Right kidney (tissue), 1 donor: ENCODE measurements around the gene PLEKHH1.
"Not testable (repeated sequence)": the region's sequence is repeated elsewhere in the genome, so short reads cannot be mapped to it uniquely, and the experiment has no call there.

Experiments
- DNase-seq: peaks from one replicate; pipeline ENCODE4 v3.0.0-alpha.2; 2016

Gene PLEKHH1

DNA sequence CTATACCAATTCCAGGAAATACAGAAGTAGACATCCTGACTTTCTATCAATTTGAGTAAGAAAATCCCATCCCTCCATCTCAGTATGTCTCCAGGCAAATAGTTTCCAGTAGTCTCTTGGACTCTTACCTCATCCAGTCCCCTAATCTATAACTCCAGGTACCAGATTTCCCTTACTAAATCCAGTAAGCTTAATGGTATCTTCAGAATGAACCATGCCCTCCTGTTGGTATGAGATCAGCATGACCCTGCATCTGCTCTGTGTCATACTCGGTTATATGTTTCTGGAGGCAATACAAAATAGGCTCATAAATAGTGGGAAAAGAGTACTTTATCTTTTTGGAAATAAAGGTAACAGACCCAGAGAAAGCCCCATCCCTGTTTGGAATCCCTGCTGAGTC lies 48.6 kb downstream of the PLEKHH1 start:
- no peak for DNase-seq

DNA sequence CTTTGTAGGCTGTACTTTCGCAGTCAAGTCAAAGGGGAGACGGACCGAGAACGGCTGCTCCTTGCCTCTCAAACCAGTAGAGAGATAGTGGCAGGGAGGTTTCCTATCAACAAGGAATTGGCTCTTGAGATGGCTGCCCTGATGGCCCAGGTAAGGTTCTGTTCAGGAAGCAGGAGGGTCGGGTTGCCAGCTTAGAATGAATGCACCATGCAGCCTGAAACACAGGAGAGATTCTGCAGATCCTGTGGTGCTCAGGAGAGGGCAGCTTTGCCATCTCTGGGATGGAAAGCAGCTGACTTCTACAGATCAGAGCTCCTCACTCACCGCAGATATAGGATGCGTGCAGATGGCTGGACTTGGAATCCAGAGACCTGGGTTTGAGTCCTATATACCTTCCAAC lies 49.0 kb downstream of the PLEKHH1 start:
- DNase-seq, result no peak

DNA sequence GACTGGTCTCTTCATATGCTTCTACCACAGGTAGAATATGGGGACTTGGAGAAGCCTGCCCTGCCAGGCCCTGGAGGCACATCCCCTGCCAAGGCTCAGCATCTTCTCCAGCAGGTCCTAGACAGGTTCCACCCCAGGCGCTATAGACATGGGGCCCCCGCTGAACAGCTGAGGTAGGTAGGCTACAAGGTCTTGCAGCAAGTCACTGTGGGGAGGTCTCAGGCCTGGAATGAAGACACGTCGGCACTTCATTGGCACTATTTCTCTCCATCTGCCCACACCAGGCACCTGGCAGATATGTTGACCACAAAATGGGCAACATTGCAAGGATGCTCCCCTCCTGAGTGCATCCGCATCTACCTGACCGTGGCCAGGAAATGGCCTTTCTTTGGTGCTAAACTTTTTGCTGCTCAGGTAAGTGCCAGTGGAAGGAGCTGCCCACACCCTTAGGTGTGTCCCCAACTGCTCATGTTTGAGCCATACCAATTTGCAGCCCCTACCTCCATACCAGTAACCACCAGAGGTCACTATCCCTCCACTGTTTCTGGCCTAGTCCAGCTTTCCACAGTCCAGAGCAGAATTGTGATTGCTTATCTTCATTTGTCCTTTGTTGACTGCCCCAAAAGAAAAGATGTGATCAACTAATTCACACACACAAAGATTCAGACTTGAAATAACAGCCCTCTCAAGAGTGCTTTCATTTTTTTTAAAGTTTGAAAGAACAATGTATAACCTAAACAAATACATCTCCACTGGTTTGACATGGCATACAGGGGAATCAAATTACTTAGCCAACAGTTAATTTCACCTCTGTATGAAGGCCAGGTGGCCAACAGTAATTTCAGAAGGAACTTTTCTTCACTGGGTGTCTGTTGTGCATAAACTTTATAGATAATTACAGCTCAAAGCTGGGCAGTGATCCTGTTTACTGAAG lies 50.9 kb downstream of the PLEKHH1 start:
- DNase-seq, result no peak

DNA sequence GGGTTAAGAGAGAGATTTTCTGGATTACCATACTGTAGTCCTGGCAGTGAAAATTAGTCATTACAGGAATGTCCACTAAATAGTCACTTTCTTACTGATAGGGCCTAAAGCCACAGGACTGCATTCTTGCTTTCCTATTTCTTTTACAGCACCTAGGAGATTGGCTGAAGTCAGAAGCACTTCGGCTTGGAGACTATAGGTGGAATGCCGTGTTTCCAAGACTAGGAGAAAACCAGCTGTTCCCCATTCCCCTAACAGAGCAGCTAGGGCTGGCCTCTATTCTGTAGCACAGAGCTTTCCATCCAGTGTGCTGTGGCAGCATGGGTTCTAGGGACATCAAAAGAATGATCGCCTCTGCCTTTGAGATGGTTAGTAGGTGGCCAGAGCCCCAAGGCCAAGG lies 51.9 kb downstream of the PLEKHH1 start:
- no peak for DNase-seq

DNA sequence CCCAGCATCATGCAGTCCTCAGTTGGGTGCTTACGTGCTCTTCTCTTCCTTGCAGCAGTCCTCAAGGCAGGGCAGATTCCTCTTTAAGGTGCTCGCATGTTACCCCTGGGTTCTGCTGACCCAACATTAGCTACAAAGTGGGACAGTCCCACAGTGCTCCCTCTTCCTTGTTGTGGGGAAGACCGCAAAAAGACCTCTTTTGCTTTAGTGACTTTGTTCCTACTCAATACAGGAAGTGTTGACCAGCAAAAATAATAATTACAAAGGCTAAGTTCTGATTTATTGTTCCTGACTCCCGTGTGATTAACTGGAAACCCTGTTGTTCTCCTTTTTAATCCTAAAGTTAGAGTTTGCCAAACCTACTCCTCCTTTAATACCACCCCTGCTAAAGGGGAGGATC lies 53.3 kb downstream of the PLEKHH1 start:
- DNase-seq, result no peak

DNA sequence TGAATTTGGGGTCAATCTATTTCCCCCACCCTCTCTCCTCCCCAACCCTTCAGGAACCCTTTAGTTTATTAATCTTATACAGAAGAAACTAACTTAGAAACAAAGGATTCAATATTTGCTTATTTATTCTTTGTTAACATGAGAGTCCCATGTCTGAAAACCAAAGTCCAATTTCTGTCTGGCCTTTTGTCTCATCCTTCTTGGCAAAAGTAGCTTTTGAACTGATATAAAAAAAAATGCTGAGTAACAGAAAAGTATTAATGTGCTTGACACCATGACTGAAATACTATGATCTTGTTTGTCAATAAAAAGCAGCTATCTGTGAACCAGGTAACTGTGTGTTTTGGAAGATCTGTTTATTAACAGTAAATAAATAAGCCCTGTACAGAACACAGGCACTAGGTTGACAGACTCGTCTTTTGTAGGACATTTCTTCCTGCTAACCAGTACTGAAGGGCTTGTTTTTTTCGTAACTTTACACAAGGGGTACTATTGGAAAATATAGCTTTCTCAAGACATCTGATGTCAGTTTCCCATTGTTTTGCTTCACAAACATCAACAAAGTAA lies 56.2 kb downstream of the PLEKHH1 start:
- DNase-seq, result no peak

DNA sequence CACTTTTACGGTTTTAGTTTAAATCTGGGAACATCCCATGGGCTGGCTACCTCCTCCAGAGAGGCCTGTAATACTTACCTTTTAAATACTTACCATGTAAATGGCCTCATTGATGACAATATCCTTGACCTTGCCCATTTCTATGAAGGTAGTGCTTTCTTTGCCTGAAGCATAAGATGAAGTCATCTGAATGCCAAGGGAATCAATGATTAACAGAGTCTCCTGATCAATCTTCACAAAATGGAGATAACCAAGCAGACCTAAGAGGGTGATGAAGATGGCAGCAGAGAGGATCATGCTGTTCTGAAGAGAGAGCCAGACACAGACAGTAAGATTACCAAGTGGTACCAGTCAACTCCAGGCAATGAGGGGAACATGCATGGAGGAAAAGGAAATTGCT lies 60.6 kb downstream of the PLEKHH1 start:
- DNase-seq, result not testable (repeated sequence)

DNA sequence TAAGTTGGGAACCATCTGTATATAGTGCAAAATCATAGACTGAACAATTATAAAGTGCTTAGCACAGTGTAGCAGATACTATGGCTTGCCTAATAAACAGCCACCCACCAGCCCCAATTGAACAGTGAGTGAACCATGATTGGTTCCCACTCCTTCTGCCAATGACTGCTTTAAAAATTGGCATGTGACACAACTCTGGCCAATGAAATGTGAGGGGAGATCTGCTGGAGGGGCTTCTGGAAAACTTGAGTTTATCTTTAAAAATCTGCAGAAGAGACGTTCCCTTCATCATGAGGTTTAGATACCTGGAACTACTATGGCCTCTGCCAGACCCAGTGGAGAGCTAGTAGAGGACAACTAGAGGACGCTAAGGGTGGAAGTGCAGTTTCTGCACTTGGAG lies 62.3 kb downstream of the PLEKHH1 start:
- no peak for DNase-seq

DNA sequence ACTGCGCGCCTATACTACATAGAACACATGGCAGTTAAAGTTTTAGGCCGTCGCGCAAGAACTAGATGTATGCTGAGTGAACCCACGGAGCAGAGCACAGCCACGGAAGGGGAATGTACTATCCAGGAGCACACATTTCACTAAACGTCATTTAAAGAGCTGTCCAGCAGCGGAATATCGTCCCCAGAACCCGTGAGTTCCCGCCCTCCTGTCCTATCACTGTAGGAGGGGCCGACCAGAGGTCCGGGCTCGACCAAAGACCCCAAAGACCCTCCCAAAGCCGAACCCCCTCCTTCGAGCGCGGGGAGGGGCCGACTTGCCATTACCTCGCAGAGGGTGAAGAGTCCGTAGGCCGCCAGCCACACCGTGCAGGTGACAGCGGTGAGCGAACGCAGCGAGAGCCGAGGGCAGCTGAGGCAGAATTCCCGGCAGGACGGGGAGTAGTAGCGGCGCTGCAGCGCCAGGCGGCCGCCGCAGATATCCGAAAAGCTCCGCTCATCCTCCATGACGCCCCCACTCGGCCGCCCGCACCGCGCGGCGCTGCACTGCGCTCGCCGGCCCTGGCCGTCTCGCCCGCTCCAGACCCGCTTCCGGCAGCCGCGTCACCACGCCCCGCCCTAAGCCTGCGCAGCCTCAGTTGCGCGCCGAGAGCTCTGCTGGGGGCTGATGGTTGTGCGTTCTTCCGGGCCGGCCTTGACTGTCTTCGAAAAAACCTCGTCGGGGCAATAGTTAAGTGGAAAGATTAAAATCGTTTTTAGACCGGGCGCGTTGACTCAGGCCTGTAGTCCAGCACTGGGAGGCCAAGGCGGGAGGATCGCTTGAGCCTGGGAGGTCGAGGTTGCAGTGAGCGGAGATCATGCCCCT lies 66.8 kb downstream of the PLEKHH1 start, which contains the start of gene PIGH:
Gene PIGH (minus strand): TSS at position 571 of the 864 bp plus-strand sequence. CDS start 65 bp downstream, at position 506.
- DNase-seq, result peak; percentile 95

DNA sequence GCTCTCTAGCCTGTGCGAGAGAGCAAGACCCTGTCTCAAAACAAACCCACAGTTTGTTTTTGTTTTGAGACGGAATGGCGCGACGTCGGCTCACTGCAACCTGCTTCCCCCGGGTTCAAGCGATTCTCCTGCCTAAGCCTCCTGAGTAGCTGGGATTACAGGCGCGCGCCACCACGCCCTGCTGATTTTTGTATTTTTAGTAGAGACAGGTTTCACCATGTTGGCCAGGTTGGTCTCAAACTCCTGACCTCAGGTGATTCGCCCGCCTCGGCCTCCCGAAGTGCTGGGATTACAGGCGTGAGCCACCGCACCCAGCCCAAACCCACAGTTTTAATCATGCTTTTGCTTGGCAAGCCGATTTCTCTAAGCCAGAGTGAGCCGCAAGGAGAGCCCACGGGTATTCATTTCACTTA lies 67.5 kb downstream of the PLEKHH1 start:
- DNase-seq, result not testable (repeated sequence)

DNA sequence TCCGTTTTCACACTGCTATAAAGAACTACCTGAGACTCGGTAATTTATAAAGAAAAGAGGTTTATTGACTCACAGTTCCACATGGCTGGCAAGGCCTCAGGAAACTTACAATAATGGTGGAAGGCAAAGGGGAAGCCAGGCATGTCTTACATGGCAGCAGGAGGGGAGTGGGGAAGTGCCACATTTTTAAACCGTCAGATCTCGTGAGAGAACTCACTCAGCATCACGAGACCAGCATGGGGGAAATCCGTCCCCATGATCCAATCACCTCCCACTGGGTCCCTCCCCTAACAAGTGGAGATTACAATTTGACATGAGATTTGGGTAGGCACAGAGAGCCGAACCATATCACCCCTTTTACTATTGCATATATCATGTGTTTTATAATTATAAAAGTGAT lies 69.0 kb downstream of the PLEKHH1 start:
- no peak for DNase-seq

DNA sequence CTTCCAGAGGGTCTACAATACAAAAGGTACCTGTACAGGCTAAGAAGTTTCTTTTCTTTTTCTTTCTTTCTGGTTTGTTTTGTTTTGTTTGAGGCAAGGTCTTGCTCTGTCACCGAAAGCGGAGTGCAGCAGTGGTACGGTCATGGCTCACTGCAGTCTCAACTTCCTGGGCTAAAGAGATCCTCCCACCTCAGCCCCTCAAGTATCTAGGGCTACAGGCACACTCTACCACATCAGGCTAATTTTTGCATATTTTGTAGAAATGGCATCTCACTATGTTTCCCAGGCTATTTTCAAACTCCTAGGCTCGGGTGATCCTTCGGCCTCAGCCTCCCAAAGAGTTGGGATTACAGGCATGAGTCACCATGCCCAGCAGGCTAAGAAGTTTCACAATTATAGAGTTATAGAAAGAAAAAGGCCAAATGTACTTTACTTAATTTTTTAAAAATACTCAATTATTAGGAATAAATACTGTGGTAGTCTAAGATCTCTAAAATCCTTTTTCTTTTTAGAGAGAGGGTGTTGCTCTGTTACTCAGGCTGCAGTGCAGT lies 70.0 kb downstream of the PLEKHH1 start:
- DNase-seq, result no peak

DNA sequence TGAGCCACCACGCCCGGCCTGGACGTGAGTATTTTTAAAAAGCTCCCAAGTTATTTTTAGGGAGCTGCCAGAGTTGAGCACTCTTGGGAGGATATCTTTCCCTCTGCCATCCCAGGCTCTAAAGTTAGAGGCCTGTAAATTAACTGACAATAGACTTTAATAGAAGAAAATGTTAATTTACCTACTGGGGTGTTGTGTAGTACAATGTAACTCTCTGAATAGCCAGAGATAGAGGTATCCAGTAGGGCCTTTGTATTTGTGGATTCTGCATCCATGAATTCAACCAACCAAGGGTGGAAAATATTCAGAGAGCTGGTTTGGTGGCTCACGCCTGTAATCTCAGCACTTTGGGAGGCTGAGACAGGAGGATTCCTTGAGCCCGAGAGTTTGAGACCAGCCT lies 74.6 kb downstream of the PLEKHH1 start:
- no peak for DNase-seq

DNA sequence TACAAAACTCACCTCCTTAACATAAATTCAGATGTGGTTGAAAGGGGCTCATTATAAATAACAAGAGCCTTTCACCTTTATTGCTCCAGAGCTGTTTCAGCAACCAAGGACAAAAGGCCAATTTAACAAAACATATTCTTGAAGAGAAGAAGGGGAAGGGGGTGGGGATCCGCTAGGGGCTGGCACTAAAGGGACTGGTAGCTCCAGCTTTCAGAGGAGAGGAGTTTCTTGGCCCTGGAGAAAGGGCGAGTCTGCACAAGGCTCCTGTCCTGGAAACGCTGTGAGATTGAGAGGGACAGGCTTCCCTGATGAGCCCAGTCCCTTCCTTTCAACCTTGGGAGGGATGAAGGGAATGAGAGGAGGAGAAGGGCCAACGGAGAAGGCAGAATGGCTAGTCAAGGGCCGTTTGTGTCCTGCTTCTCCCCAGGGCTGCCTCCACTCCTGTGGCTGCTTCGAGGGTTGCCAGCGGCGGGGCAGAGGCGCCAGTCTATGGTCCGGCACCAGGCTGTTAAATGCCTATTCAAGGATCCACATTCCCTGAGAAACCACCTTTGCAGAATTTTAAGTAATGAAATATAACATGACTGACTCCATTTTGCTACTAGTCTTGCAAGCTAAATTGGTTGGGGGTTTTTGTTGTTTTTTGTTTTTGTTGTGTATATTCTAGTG lies 76.7 kb downstream of the PLEKHH1 start:
- no peak for DNase-seq

DNA sequence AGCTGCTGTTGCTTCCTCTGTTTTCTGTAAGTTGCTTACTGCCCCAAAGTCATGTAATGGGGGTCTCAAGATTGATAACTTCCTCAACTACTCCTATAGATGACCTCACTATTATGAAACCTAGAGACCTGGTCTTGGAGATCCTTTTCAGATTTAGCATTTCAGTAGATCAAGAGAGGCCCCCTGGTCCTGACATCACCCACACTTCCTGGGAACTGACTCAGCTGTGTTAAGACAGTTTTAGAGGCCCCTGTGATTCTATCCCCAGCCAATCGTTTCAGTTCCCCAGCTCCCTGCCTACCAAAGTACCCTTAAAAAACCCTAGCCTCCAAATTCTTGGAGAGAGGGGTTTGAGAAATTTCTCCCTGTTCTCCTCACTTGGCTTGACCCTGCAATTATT lies 77.4 kb downstream of the PLEKHH1 start:
- no peak for DNase-seq

DNA sequence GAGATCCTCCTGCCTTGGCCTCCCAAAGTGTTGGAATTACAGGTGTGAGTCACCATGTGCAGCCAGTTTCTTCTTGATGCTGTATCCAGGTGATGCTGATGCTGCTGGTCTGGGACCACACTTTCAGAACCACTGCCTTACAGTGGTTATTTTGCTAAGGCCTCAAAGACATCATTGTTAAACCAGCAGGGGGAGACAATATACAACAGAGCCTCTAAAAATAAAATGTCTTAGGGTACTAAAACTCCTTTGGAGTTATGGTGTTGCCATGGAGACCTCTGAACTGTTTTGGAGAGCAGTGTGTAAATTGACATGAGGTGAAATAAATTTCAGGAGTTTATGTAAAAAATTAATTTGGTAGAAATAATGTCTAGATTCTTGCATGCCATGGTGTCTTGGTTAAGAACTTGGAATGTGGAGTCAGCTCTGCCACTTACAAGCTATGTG lies 85.5 kb downstream of the PLEKHH1 start:
- peak; percentile 47 for DNase-seq

DNA sequence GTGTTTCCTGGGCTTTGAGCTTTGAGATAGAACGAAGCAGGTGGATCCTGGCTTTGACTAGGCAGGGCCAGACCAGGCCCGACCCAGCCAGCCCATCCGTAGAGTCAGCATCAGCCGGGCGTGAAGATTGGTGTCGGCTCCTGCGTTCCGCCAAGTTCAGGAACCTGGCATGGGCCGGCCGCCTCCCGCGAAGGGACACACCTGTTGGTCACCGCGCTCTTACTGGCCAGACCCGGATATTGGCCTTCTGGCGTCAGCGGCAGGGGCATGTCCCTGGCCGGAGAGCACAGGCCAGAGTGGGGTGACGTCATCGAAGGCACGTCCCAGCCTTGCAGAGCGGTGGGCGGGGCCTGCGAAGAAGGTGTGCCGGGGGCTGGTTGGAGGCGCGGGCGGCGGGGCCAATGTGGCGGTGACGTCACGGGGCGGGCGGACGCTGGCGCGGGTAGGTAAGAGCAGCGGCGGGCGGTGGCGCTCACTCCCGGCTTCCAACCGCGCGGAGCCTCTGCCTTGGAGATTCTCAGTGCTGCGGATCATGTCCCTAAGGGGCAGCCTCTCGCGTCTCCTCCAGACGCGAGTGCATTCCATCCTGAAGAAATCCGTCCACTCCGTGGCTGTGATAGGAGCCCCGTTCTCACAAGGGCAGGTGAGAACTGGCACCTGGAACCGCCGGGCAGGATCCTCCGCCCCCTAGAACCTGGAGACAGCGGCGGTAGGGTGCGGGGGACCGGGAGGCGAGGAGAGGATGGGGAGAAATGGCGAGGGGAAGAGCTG lies 86.5 kb downstream of the PLEKHH1 start, which contains the start of gene ARG2:
Gene ARG2 (plus strand): TSS at position 475 of the 771 bp plus-strand sequence. CDS start 58 bp downstream, at position 533.
- peak; percentile 89 for DNase-seq

DNA sequence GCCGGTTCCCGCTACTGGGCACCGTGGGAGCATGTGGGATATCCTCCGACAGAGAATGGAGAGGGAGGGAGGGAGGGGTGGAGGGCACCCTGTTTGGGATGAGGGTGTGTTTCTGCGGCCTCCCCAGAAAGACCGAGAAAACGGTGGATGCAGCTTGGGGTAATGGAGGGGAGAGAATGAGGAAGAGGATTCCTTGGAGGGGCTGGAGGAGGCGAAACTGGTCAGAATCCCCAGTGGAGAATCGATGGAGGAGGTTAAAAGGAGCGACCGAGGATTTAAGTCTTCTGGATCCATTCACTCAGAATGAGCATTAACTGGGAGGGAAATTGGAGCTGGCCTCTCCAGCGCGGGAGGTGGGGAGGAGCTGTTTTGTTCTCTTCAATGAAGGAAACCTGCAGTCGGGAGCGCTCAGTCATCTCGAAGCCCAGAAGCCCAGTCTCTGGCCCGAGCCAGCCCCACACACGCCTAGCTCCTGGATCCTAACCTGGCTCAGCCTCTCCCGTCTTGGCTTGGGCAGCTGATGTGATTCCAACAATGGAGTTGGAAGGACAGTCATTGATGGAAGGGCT lies 87.2 kb downstream of the PLEKHH1 start:
- DNase-seq, result no peak

DNA sequence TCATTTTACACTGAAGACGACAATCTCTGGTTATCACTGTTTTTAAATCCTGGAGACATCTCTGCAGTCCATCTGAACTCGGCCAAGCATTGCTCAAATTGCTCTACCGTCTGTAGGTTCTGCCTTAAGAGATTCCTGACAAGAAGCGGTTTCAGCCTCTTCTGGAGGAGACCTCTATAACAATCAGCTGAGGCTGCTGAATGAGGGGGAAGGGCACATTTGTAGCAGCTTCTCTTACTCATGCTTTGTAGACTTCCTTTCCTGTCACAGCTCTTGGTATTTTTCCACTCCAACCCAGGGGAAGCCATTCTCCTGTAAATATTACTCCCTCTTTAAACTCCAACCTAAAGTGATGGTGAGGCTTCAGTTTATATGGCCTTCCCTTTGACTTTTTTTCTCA lies 89.6 kb downstream of the PLEKHH1 start:
- no peak for DNase-seq

DNA sequence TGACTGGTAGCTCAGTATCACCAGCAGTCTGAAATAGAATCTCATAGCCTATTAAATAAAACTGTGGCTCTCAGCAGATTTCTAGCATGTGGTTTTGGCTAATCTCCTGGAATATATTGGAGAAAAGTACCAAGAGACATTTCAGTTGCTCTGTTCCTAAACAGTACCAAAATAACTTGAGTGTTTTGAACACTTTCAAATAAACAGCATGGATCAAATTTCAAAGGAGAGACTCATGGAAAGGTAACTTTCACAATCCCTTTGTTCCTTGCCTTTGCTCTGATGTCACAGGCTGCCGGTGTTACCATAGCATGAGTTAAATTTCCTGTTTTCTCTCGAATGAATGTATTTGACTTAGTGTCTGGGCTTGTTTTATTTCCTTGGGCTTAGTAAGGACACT lies 90.0 kb downstream of the PLEKHH1 start:
- DNase-seq, result no peak

DNA sequence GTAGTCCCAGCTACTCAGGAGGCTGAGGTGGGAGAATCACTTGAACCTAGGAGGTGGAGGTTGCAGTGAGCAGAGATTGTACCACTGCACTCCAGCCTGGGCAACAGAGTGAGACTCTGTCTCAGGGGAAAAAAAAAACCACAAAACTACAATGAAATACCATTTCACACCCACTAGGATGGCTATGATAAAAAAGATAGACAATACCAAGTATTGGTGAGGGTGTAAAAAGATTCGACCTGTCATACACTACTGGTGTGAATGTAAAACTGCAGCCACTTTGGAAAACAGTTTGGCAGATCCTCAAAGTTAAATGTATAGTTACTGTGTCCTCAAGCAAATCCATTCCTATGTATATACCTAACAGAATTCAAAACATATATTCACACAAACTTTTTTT lies 93.0 kb downstream of the PLEKHH1 start:
- not testable (repeated sequence) for DNase-seq
